Measurements from ENCODE around the gene MYOCOS.

The MYOCOS gene

DNA sequence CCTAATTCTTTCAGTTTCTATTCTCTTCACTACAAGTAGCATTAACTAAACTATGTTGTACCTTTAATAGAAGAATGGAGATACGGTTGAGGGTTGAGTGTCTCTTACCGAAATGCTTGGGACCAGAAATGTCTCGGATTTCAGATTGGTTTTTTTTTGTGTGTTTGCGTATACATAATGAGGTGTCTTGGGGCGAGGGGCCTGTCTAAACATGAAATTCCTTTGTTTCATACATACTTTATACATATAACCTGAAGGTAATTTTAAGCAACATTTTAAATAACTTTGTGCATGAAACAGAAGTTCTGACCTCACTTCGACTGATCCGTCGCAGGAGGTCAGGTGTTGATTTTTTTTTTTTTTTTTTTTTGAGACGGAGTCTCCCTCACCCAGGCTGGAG is 36.3 kb upstream of the MYOCOS start:
- CTCF ChIA-PET, result no interaction called here
- TF ChIP-seq, protein P1, sequence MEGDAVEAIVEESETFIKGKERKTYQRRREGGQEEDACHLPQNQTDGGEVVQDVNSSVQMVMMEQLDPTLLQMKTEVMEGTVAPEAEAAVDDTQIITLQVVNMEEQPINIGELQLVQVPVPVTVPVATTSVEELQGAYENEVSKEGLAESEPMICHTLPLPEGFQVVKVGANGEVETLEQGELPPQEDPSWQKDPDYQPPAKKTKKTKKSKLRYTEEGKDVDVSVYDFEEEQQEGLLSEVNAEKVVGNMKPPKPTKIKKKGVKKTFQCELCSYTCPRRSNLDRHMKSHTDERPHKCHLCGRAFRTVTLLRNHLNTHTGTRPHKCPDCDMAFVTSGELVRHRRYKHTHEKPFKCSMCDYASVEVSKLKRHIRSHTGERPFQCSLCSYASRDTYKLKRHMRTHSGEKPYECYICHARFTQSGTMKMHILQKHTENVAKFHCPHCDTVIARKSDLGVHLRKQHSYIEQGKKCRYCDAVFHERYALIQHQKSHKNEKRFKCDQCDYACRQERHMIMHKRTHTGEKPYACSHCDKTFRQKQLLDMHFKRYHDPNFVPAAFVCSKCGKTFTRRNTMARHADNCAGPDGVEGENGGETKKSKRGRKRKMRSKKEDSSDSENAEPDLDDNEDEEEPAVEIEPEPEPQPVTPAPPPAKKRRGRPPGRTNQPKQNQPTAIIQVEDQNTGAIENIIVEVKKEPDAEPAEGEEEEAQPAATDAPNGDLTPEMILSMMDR (IDR thresholded peaks at IDR 0.05; ENCODE audit: control extremely low read depth, extremely low read depth, low read depth, missing control alignments), result no peak
- DNase-seq (ENCODE audit: extremely low spot score), result no peak
- POLR2A ChIA-PET, result no interaction called here

DNA sequence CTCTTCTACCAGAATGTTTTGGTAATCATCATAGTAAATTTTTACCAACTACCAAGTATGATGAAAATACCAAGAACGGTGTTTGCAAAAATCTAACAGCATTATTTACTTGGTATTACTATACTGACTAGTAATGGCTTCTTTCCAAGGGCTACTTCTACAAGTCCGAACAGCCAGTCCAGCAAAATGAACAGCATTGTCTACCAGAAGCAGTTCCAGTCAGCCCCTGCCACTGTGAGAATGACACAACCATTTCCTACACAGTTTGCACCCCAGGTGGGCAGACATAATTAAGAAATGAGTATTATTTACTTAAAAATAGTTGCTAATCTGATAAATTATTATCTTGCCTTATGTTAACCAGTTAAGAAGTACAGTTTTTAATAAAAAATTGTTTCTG is 33.8 kb upstream of the MYOCOS start:
- TF ChIP-seq, protein P1 (IDR thresholded peaks at IDR 0.05; ENCODE audit: control extremely low read depth, extremely low read depth, low read depth, missing control alignments), result no peak
- POLR2A ChIA-PET, result no interaction called here
- no peak for DNase-seq (ENCODE audit: extremely low spot score)
- CTCF ChIA-PET, result interaction anchor here (0.8 to 1.3 kb wide), 2 partner anchors 28 to 56 kb away, joined by 3 read pairs; no protein-coding TSS in a partner anchor

DNA sequence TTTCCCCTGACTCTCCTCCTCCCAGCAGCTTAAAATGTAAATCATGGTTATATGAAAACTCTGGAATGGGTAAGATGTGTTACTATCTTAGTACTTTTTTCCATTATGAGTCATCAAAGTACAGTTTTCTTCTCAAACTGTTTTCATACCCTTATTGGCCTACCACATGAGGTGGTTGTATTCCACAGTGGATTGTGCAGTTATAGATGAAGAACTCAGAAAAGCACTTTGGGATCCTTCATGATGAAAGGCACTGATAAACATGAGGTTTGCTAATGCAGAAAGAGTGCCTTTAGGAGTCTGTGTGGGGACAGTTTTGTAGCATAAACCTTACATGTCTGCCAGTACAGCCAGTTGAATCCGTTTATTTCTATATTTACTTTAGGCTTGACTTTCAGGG is 32.0 kb upstream of the MYOCOS start:
- TF ChIP-seq, protein P1 (IDR thresholded peaks at IDR 0.05; ENCODE audit: control extremely low read depth, extremely low read depth, low read depth, missing control alignments), result no peak
- ChIA-PET POLR2A (no interaction called here), CTCF (interaction anchor here (1.3 kb wide), 1 partner anchor 9 kb away, joined by 3 read pairs; no protein-coding TSS in a partner anchor)
- no peak for DNase-seq (ENCODE audit: extremely low spot score)

DNA sequence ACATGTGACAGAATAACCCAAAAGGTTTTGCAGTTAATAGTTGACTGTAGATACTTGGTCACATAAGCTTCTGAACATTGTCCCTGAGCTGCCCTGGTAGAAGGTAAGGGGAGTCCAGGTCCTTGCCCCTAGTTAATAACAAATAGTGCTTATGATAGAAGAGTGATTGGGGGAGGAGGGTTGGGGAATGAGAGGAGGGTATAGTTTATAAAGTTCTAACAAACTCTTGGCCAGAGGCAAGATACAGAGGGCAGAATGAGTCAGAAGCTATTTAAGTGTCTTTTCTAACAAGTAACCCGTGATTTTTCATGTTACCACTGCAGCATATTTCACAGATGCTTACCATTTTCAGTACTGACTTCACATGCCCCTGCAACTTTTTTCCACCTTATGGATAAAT is 26.7 kb upstream of the MYOCOS start:
- ChIA-PET CTCF (interaction anchor here (1.1 to 1.3 kb wide), 4 partner anchors 16 to 65 kb away, joined by 3 to 5 read pairs (median 4); no protein-coding TSS in a partner anchor), POLR2A (no interaction called here)
- DNase-seq (ENCODE audit: extremely low spot score), result no peak

DNA sequence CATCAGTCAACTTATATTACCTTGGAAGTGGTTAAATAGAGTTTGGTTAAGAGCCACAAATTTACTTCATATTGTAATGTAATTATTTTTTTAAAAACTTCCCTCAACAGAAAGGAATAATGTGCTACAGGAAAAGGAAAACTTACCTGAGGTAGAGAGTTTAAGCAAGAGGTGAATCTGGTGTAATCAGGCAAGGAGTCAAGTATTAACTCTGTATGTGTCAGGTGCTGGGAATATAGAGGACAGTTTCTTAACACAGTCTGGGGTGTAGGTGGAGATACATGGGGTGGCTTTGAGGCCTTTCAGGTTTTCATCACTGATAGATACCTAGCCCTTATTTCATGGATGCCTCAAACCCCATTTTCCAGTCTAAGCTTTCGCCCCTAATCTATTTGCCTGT is 25.9 kb upstream of the MYOCOS start:
- TF ChIP-seq, protein P1 (IDR thresholded peaks at IDR 0.05; ENCODE audit: control extremely low read depth, extremely low read depth, low read depth, missing control alignments), result no peak
- POLR2A ChIA-PET, result no interaction called here
- DNase-seq (ENCODE audit: extremely low spot score), result no peak

More for the DNA sequence above, 26.7 kb upstream of the MYOCOS start:
- TF ChIP-seq, protein P1 (IDR thresholded peaks at IDR 0.05; ENCODE audit: control extremely low read depth, extremely low read depth, low read depth, missing control alignments), result no peak

DNA sequence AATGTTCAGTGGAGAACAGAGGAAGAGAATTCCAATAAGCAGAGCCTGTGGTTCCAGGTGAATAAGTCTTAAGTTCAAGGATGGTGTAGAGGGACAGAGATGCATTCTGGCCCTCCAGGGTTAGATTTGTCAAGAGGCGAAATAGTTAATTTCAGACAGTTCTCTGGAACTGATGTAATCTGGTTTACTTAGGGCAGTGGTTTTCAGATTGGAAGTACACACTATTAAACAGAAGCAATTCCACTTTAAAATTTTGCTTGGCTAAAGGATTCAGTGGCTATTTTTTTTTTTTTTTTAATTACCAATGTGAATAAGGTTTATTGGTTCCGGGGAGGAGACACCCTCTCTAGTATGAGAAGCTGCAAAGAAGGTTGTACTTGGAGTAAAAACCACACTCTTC is 25.3 kb upstream of the MYOCOS start:
- ChIA-PET CTCF (interaction anchor here (0.7 to 2.9 kb wide), 5 partner anchors 10 to 112 kb away, joined by 3 to 6 read pairs (median 3); partner anchors contain the start of gene PRRC2C), POLR2A (no interaction called here)
- TF ChIP-seq, protein P1 (IDR thresholded peaks at IDR 0.05; ENCODE audit: control extremely low read depth, extremely low read depth, low read depth, missing control alignments), result no peak
- DNase-seq (ENCODE audit: extremely low spot score), result no peak

More for the DNA sequence above, 25.9 kb upstream of the MYOCOS start:
- CTCF ChIA-PET, result interaction anchor here (0.7 to 2.9 kb wide), 5 partner anchors 11 to 65 kb away, joined by 3 to 5 read pairs (median 3); no protein-coding TSS in a partner anchor
